Measurements from ENCODE around the gene ITSN2. TPM values are rescaled to one million over a fixed set of nuclear protein-coding genes. Genes with fewer than 3 reads are reported as not detected.
A peak's percentile ranks its signal among the peaks of the same experiment; 100 is the strongest.

The ITSN2 gene
- polyA plus RNA-seq, 12 donors: 18.4 to 27.5 (median 21.4) TPM; not detected in 1

GRCh38 chr2:24336811-24337210, 23.5 kb downstream of the ITSN2 start:
- DNase-seq: no peak

- DNase-seq: no peak
Observed at GRCh38 chr2:24334245-24334633, 26.1 kb downstream of the ITSN2 start.

GRCh38 chr2:24332791-24333540, 27.4 kb downstream of the ITSN2 start:
- no peak for DNase-seq

DNA sequence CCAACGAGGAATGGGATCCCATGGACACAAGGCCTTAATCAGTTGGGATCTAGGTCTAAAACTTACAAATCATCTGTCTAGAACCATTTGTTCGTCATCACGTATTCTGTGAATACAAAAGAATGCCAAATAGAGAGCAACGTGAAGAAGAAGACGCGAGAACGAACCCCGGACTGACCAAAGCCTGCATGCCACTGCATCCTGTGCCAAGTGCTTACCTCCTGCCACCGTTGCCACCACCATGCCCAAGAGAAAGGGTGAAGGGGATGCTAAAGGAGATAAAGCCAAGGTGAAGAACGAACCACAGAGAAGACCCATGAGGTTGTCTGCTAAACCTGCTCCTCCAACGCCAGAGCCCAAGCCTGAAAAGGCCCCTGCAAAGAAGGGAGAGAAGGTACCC, 30.2 kb downstream of the ITSN2 start:
- DNase-seq: no peak

GRCh38 chr2:24329700-24330099, 30.6 kb downstream of the ITSN2 start:
- DNase-seq: no peak

DNA sequence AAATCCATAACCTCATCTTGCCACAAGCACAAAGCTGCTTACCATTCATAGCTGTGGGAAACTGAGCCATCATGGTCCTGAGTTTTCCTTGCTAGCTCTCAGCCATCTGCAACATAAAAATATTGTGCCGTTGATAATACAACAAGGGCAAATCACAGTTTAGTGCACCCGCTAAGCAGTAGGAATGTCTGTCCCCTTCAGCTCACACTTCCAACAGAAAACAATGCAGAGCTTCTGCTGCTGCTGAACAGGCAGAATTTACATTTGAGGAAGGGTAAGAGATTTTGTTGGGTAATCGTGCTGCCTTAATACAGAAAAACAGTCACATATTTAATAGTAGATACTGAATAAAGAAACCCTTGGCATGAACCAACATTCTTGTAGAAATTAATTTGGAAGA, 32.3 kb downstream of the ITSN2 start:
- no peak for DNase-seq

DNA sequence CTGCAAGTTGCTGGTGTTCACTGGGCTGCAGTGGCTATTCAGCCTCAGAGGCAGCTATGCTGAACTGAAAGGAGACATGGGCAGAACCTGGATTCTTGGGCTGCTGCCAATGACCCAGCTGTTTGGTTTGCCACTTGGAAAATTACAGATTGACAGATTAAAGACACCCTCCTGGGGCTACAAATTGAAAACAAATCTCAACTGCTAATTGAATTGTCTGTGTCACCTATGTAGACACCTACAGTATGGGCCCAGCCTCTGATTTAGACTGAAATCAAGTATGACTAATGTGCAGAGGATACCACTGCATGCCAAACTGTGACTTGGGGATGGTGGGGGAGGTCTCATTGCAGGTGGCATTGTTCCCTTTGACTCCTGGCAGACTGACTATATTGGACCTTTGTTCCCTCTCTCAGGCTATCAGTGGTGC, 42.8 kb downstream of the ITSN2 start:
- no peak for DNase-seq

DNA sequence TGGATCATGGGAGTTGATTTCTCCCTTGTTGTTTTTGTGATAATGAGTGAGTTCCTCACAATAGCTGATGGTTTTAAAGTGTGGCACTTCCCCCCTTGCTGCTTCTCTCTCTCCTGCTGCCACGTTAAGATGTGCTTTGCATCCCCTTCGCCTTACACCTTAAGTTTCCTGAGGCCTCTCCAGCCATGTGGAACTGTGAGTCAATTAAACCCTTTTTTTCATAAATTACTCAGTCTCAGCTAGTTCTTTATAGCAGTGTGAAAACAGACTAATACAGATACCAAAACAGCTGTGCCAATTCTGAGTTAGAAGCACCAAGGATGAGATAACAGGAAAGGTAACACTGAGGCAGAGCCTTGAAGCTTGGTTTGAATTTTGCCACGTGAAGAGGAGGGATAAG, 44.7 kb downstream of the ITSN2 start:
- no peak for DNase-seq

- DNase-seq: no peak
Observed at GRCh38 chr2:24313744-24314632, 46.3 kb downstream of the ITSN2 start.

GRCh38 chr2:24307961-24308360, 52.4 kb downstream of the ITSN2 start:
- no peak for DNase-seq

DNA sequence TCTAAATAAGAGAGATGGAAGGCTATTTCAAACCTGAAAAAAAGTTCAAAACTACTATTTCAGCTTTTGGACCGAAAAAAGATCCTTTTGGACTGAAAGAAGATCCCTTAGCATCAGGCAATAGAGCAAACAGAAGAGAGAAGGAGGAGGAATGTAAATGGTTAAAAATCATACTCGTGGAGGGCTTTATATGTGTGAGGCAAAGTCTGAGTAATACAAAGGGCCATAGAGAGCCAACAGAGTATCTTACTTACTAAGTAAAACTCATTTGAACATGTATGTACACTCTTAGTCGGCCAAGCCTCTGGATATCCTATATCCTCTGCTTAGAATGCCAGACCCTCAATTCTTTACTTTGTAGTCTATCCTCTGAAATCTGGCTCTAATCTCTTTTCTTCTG, 55.7 kb downstream of the ITSN2 start:
- peak; percentile 27 for DNase-seq

DNA sequence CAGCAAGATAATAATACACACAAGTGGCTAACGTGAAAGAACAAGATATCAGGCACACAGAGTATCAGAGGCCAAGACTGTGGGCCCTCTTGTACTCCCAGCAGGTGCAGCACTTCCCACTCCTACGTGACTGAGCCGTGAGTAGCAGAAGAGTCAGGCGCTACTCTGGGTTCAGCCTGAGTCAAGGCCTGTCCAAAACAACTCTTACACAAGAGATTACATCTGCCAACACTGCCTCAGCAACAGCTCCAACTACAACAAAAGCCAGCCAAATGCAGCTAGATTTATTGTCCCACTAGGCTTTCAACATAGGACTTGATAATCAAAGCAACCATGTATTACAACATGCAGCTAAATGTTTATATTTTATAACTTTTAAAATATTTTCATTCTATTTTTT, 56.2 kb downstream of the ITSN2 start:
- DNase-seq: peak; percentile 78

DNA sequence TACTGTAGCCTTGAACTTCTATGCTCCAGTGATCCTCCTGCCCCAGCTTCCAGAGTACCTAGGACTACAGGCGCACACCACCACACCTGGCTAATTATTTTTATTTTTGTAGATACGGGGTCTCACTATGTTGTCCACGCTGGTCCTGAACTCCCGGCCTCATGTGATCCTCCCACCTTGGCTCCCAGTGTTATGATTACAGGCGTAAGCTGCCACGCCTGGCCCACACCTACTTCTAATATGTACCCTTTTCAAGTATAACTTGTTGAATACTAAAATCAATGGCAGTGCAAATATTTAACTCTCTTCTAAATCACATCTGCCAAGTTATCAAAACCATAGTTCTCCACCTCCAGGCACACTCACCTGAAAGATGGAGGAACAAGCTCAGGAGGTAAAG, 58.7 kb downstream of the ITSN2 start:
- DNase-seq: no peak

- no peak for DNase-seq
Observed at GRCh38 chr2:24297663-24298062, 62.7 kb downstream of the ITSN2 start.

GRCh38 chr2:24287171-24287570, 73.2 kb downstream of the ITSN2 start:
- no peak for DNase-seq

DNA sequence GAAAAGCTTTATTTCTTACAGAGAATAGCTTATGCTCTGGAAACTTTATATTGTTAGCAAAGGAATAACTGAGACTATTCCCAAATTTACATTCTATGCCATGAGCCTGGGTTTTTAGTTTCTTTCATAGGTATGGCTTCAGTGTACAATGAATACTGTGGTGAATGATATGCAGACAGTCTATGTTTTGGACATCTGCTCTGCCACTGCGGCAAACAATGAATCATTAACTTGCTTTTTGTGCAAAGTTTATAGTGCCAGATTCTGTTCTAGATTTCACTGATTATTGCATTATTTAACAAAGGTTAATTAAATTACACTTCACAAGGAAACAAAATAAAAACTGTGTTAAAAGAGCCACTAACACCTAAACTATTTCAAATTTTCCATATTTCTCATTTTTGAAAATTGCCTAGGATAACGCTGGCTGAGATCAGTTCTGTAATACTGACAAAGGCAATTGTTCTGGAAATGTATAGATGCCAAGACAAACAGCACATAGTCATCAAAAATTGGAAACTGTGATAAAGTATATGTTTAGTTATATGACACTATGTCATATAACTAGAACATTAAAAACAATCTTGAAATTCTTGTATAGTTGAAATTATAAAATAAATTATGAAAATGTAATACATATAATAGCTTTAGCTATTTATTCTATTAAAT, 74.7 kb downstream of the ITSN2 start:
- DNase-seq: no peak

- DNase-seq: no peak
Observed at GRCh38 chr2:24280645-24281044, 79.7 kb downstream of the ITSN2 start.

GRCh38 chr2:24280161-24280560, 80.2 kb downstream of the ITSN2 start:
- no peak for DNase-seq

- DNase-seq: no peak
Observed at GRCh38 chr2:24276349-24276899, 83.9 kb downstream of the ITSN2 start.

DNA sequence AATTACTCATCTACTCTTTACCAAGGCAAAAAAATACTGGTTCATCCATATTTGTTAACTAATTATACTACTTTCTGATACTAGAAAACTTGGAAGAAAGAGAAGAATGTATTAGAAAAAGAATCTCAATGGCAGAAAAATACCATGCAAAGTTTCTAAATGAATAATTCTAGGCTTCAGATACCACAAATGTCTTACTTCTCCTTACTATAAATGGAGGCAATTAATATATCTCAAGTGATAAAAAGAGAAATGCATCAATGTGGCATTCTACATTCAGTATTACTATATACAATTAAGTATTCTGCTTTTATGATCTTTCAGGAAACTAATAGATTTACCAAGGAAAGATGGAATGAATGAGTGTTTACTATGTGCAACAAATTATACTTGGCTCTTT, 85.5 kb downstream of the ITSN2 start:
- no peak for DNase-seq

GRCh38 chr2:24273598-24273997, 86.7 kb downstream of the ITSN2 start:
- DNase-seq: no peak

DNA sequence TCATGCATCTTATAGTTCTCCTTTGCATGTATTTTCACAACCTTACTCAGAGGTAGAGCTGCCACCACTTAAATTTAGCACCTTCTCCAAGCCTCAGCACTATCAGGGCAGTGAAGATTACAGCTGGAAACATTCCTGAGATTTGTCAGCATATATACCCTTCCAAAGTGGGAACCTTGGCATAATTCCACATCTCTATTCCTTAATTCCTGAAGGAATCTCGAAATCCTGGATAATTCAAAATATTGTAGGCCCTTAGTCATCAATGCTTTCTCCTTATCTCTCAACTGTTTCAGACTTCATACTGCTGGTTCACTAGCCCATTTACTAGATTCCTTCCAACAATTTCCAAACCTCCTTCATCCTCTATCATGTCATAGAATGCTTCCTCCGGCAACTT, 87.4 kb downstream of the ITSN2 start:
- DNase-seq: no peak
